Posterior cingulate gyrus (tissue), 11 donors: ENCODE data around the gene MPPED1.

Source experiments
- DNase-seq, 10 donors: peaks; one replicate each; pipeline versions ENCODE4 v3.0.0 to v3.0.0-alpha.2; 2020 to 2021; ENCODE audit warnings: mixed read lengths in 3 of 10
- intact Hi-C: fragments of 100-400 bp; cut with DNase I; formaldehyde crosslinking; loops from one replicate; pipeline ENCODE4 v1.15.1; 2023

The MPPED1 gene

DNA sequence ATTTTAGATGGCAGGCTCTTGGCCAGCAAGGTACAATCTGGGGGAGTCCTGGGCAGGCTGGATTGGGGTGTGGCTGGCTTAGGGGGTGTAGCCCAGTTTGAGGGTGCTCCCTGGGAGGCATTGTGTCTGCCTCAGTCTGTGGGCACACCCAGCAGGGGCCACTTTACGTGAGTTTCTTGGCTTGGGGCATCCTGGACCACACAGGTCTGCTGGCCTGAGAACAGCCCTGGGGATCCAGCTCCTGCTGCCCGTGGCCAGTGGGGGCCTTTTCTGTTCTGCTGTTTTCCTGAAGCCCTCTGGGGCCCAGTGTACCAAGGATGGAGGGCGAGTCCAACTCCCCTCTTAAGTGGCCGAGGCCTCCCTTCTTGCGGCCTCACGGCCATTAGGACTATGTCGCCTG lies 71.9 kb downstream of the MPPED1 start:
- peak in 1 of 10 donors; percentile 75 for DNase-seq
- intact Hi-C loops = no loop called here

DNA sequence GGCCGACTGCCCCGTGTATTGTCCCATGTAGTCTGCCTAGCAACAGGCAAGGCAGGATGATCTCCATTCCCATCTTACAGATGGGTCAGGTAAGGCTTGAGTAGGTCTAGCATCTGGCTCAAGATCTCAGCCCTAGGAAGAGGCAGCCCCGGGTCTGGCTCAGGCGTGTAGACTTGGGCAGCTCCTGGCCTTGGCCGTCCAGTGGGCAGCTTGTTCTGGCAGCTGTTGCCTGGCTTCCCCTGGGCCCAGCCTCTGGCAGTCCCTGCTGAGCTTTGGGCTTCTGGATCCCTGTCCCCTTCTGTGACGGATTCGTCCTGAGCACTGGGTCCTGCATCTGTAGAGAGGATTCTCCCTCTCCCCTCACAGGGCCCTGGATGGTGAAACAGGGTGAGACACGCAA lies 72.4 kb downstream of the MPPED1 start:
- peak in 2 of 10 donors; percentile 72 to 80 for DNase-seq
- intact Hi-C loops = no loop called here

DNA sequence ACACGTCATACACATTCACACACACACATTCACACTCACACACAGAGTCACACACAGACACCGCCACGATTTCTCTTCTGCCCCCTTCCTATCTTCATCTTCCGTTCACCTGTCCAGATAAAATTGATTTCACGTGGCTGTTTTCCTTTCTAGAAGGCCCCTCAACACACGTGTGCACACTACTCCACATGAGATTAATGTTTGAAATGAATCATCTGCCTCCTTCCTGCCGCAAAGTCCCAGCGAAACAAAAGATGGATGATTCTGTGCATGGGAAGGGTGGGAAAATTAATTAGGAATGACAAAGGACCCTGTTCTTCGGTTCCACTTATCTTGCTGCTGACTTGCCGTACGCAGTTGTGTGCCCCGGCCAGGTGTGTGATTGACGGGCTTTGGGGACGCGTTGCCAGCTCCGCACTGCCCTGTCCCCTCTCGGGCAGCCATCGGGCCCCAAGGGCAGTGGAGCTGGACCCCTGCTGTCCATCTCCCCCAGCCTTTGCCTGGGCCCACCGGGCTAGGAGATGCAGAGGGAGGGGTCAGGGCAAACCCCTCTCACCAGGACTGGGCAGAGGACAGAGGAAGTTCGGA lies 73.8 kb downstream of the MPPED1 start:
- DNase-seq = peak in 1 of 10 donors; percentile 54
- intact Hi-C loops = no loop called here

DNA sequence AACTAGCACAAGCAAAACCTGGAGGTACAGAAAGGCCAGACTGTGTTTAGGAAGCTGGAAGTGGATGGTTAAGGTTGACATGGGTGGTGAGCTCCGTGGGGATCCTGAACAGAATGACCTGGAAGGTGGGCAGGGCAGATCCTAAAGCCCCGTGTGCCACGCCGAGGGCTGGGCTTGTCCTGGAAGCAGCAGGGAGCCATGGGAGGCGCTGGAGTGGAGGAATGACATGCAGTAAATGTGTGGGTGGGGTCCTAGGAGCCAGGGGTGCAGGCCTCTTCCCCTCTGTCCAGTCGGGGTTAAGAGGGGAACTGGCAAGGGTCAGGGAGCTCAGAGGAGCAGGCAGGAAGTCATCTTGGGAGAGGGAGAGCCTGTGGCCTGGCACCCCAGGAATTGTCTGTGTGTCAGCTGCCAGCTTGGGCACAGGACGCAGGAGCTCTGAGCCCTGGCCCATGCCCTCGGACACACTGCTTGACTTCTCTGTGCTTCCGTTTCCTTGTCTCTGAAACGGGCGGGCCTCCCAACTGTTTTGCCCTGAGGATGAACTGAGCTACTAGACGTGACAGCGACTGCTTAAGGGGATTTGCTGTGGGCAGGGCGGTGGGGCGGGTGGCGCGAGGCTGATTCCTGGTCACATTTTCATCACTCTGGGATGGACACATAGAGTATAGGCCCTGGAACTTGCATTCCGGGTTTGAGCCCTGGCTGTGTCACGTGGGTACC lies 75.7 kb downstream of the MPPED1 start:
- DNase-seq = peak in 2 of 10 donors; percentile 65 to 75
- intact Hi-C loops = no loop called here

DNA sequence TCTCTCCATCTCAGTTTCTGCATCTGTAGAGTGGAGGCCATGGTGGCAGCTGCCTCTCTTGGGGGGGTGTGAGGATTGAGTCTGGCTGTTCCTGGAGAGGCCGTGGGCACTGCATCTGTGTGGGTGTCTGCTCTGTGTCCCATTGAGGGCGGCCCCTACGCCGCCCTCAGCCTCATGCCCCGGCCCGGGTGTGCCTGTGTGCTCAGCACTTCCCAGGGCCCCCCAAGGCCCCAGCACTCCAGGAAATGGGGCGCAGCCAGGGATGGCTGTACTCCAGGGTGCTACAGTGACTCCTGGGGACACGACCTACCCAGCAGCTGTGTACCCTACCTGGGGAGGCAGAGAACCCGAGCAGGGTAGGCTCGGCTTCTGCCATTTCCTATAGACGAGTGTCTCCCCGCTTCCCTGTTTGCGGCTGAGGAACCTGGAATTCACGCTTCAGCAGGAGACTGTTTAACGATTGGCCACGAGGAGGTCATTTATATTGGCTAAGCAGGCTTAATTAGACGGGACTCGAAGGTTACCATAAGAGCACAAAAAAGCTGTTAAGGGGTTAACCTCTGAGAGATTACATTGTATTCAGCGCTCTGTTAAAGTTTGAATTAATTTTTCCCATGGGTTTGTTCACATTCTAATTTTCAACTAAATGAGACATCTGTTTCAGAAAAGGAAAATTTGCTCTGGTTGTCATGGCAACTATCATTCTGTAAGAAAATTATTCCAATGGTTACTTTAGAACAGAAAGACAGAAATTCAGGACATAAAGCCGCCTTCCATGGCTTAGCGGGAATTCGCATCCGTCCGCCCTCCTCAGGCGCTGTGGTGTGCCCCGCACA lies 76.4 kb downstream of the MPPED1 start:
- intact Hi-C loops = no loop called here

DNA sequence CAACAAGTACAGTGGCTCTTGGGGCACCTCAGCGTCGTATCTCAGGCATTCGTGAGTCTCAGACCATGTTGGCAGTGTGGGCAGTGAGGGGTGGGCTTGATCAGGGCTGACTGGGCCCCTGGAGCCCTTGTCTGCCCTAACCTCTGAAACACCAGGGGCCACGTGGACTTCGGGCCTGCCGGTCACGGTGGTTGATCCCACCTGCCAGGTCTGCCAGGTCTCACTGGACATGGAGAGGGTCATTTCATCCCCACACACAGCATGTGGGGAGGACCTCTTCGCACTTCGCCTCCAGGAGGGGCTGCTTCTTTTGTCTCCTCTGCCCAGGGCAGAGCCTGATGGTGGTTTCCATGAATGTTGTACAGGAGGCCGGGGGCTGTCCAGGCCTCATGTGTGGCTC lies 77.1 kb downstream of the MPPED1 start:
- intact Hi-C loops = no loop called here
- DNase-seq = peak in 2 of 10 donors; percentile 81 to 82

More for the DNA sequence above, 76.4 kb downstream of the MPPED1 start:
- DNase-seq = peak in 1 of 10 donors; percentile 72

DNA sequence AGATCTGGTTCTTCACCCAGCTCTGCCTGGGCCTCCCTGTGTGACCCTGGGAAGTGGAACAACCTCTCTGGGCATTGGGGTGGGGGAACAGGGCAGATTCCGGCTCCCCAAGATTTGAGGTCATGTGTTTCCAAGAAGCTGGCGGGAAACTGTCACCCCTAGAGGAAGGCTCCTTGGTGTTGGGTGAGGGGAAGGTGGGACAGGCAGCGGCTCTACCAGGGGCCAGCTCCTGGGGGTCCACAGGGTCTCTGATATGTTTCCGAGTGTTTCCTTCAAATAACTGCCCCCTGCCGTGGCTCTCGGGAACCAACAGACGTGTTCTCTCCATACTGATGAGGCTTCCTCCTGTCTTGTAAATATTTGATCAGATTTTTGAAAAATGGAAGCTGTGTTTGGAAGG lies 78.5 kb downstream of the MPPED1 start:
- intact Hi-C loops = no loop called here
- peak in 1 of 10 donors; percentile 42 for DNase-seq

DNA sequence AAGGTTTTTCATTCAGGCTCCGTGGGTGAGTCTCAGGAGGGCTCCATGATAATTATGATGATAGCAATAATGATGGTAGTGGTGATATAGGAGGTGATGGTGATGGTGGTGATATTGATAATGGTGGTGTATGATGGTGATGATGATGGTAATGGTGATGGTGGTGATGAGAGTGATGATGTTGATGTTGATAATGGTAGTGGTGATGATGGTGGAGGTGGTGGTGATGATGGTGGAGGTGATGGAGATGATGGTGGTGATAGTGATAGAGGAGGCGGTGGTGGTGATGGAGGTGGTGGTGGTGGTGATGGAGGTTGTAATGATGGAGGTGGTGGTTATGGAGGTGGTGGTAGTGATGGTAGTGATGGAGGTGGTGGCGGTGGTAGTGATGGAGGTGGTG lies 79.4 kb downstream of the MPPED1 start:
- intact Hi-C loops = no loop called here
- no peak for DNase-seq

DNA sequence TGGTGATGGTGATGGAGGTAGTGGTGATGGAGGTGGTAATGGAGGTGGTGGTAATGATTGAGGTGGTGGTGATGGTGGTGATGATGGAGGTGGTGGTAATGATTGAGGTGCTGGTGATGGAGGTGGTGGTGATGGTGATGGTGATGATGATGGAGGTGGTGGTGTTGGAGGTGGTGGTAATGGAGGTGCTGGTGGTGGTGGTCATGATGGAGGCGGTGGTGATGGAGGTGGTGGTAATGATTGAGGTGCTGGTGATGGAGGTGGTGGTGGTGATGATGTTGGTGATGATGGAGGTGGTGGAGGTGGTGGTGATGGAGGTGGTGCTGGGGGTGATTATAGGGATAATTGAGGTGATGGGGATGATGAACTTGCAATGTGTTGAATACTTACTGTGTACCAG lies 79.9 kb downstream of the MPPED1 start:
- no peak for DNase-seq
- intact Hi-C loops = no loop called here

DNA sequence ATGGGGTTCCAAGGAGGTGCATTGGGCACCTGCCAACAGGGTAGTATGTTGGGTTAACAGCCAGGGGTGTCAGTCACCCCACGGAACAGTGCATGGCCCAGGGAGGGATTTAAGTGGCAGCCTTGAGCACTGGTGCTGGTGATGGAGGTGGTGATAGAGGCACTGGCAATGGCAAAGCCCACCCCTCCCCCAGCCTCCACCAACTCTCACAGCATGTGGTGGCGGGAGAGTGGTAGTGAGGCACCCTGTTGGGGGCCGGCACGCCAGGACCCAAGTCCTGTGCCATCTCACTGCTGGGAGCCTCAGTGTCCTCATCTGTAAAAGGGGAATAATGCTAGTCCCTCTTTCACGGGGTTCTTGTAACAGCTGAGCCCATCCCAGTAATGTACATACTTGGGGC lies 81.5 kb downstream of the MPPED1 start:
- intact Hi-C loops = no loop called here

DNA sequence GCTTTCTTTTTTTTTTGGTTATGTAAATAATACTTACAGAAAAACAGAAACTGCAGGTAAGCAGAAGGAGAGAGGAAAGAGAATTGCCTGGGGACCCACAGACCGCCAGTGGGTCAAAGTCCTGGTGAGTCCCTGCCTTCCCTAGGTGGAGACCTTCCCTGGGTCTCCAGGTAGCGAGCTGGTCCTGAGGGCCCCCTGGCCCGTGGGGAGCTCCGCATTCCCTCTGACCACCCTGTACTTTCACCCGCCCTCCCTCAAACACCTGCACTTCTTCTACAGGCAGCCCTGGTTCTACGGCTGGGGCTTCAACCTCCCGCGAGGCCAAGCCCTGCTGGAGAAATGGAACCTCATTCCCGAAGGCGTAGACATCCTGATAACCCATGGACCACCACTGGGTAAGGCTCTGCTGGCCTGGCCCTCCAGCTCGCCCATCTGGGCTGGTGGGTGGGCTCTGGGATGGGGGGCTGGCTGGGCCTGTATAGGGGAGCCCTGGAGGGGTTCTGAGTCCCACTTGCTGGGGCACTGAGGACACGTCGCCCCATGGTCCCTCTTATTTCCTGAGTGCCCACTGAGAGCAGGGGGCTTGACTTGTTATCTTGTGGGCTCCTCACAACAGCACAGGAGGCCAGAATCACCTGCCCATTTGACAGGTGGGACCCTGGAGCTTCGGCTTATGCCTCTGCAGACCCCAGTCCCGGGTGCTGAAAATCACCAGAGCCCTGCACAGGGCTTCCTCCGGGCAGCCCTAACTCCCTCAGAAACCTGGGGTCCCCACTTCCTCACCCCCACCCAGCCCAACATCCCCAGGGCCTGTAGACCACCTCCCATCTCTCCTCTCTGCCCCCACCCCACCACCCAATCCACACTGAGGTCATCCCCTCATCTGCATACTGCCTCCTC lies 86.4 kb downstream of the MPPED1 start:
- DNase-seq = peak in 3 of 10 donors; percentile 63 to 75 (median 65)
- intact Hi-C loops = no loop called here

More for the DNA sequence above, 81.5 kb downstream of the MPPED1 start:
- peak in 2 of 10 donors; percentile 52 to 59 for DNase-seq

DNA sequence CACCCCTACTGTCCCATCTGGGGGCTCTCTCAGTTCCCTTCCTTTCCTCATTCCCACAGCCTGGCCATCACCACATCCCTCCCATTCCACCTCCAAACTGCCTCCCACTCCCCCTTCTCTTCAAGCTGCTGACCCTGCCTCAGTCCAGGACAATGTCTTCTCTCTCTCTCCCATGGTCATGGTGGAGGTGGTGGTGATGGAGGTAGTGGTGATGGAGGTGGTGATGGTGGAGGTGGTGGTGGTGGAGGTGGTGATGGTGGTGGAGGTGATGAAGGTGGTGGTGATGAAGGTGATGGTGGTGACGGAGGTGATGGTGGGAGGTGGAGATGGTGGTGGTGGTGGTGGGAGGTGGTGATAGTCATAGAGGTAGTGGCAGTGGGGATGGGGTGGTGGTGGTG lies 87.0 kb downstream of the MPPED1 start:
- DNase-seq = peak in 1 of 10 donors; percentile 44
- intact Hi-C loops = no loop called here

DNA sequence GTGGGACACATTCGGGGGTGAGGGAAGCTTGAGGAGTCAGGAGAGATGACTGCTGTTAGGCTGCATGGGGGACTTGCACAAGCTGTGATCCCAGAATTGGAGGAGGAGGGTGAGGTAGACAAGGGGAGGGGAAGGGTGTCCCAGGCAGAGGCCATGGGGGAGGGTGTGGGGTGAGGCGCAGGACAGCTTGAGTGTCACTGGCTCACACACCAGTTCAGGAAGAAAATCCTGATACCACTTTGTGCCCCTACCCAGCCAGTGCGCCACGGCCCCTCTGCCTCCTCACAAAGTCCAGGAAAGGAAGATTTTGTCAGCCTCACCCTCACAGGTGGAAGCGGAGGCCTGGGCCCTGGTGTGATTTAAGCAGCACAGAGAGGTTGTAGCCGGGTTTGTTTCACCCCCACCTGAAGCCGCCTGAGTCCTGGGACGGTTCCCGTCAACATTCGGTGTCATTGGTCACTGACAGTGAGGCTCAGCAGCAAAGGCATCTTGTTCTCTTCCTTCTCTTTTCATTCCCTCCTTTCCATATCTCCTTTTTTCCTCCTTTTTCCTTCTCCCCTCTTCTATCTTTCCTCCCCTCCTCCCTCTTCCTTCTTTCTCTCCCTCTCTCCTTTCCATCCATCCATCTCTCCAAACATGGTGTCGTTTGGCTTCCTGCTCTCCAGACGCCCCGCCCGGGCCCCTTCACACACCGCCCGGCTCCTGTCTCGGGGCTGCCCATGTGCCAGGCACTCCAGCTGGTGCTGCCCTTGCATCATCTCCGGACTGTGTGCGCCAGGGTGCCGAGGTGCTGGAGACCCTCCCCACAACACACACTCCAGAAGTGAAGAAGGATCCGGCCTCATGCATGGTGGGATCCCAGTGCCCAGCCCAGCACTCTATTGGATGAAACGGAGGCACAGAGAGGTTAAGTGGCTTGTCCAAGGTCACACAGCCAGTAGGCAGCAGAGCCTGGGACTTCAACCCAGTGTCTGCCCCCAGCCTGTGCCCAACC lies 89.3 kb downstream of the MPPED1 start:
- intact Hi-C loops = no loop called here
- peak in 3 of 10 donors; percentile 73 to 83 (median 81) for DNase-seq

DNA sequence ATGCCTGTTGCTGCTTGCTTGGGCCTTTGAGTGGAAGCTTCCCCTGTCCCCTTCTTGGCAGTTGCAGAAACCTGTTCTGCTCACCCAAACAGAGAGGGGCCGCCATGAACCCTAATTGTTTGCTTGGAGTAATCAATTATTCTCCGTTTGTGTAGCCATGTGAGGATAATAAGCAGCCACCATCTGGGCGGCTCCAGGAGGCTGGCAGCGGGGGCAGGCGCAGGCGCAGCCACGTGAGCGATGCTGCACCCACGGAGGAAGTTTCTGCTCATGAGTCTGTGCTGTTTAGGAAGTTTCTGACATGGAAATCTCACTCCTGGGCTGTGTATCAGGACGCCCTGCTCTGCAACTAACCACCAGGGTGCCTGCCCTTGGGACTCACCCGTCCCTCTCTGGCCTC lies 90.1 kb downstream of the MPPED1 start:
- intact Hi-C loops = no loop called here
- DNase-seq = peak in 9 of 10 donors; percentile 27 to 95 (median 64)

DNA sequence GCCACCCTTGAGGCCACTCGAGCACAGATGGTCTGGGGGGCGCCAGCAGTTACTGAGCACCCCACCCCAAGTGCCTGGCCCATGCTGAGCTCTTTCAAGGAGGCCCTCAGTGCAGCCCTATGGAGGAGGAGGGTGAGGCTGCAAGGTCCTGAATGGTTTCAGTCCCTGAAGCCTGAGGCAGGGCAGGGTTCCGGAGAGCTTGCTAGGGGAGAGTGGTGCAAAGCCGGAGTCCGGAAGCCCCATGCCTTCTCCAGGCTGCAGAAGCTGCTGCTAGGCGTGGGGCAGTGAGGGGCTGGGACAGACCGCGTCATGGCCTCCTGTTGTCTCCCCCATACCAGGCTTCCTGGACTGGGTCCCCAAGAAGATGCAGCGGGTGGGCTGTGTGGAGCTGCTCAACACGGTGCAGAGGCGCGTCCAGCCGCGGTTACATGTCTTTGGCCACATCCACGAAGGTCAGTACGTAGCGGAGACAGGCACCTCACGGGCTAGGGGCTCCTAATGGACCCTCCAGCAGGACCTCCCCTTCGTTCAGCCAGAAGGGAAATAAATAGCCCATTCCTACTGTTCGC lies 90.6 kb downstream of the MPPED1 start:
- intact Hi-C loops = no loop called here
- peak in 3 of 10 donors; percentile 56 to 85 (median 61) for DNase-seq

DNA sequence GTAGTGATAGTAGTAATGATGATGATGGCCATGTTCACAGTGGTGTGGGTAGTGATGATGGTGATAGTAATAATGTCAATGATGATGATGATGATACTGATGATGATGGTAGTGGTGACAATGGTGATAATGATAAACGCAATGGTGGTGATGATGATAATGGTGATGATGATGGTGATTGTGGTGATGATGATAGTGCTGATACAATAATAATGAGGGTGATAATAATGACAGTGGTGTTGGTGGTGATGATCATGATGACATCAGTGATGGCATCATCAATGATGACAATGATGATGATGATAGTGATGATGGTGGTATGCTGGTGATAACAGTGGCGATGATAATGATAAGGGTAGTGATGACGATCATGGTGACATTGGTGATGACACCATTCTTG lies 92.3 kb downstream of the MPPED1 start:
- no peak for DNase-seq
- intact Hi-C loops = no loop called here

DNA sequence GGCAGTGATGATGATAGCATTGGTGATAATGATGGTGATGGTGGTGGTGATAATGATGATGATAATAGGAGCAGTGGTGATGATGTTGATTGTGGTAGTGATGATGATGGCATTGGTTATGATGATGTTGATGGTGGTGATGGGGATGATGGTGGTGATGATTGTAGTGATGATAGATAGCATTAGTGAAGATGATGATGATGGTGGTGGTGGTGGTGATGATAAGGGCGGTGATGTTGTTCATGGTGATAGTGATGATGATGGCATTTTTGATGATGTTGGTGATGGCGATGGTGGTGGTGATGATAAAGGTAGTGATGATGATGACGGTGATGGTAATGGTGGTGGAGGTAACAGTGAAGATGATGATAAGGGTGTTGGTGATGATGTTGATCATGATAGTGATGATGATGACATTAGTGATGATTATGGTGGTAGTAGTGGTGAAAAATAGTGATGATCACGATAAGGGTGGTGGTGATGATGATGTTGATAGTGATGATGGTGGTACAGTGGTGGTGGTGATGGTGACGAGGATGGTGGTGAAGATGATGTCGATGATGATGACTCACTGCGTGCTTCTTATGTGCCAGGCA lies 93.0 kb downstream of the MPPED1 start:
- intact Hi-C loops = no loop called here

DNA sequence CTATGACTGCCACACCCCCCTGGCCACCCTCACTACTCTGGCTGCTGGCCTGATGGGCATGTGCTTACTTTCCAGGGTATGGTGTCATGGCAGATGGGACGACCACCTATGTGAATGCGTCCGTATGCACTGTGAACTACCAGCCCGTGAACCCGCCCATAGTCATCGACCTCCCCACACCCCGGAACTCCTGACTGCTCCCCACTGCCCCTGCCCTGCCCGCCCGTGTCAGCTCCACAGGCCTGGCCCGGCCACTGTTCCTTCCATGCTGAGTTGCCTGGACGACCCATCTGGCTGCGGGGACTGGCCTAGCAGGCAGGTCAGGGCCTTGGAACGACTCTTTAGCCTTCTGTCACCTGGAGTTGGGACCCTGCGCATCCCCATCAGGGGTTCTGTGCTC lies 93.6 kb downstream of the MPPED1 start:
- DNase-seq = peak in 3 of 10 donors; percentile 38 to 73 (median 42)
- intact Hi-C loops = no loop called here

More for the DNA sequence above, 93.0 kb downstream of the MPPED1 start:
- no peak for DNase-seq
